ENCODE data around the gene ATP8B1.

Gene ATP8B1

GRCh38 chr18:57793302-57793986, 9.7 kb downstream of the ATP8B1 start:
- no peak overlapping the region for H3K4me3 ChIP-seq (ENCODE audit: low read depth, low read length)
- no peak for TF ChIP-seq CTCF (IDR thresholded peaks at IDR 0.05; ENCODE audit: insufficient read depth, low read depth, low read length, missing control alignments)
- DNase-seq (ENCODE audit: low read depth) = no peak

GRCh38 chr18:57792631-57793301, 10.3 kb downstream of the ATP8B1 start:
- DNase-seq (ENCODE audit: low read depth) = no peak
- TF ChIP-seq CTCF (IDR thresholded peaks at IDR 0.05; ENCODE audit: insufficient read depth, low read depth, low read length, missing control alignments) = no peak
- no peak overlapping the region for H3K4me3 ChIP-seq (ENCODE audit: low read depth, low read length)

- no peak for DNase-seq (ENCODE audit: low read depth)
- no peak overlapping the region for H3K4me3 ChIP-seq (ENCODE audit: low read depth, low read length)
- no peak for TF ChIP-seq CTCF (IDR thresholded peaks at IDR 0.05; ENCODE audit: insufficient read depth, low read depth, low read length, missing control alignments)
Measured at GRCh38 chr18:57791911-57792310, 11.2 kb downstream of the ATP8B1 start.

- no peak overlapping the region for H3K4me3 ChIP-seq (ENCODE audit: low read depth, low read length)
- DNase-seq (ENCODE audit: low read depth) = no peak
- TF ChIP-seq CTCF (IDR thresholded peaks at IDR 0.05; ENCODE audit: insufficient read depth, low read depth, low read length, missing control alignments) = no peak
Measured at GRCh38 chr18:57791192-57791591, 11.9 kb downstream of the ATP8B1 start.

- no peak overlapping the region for H3K4me3 ChIP-seq (ENCODE audit: low read depth, low read length)
- no peak for DNase-seq (ENCODE audit: low read depth)
Measured at GRCh38 chr18:57790316-57790715, 12.8 kb downstream of the ATP8B1 start.

GRCh38 chr18:57789759-57790158, 13.4 kb downstream of the ATP8B1 start:
- TF ChIP-seq CTCF (IDR thresholded peaks at IDR 0.05; ENCODE audit: insufficient read depth, low read depth, low read length, missing control alignments) = no peak
- no peak for DNase-seq (ENCODE audit: low read depth)
- H3K4me3 ChIP-seq (ENCODE audit: low read depth, low read length) = no peak overlapping the region

More at GRCh38 chr18:57790316-57790715, 12.8 kb downstream of the ATP8B1 start:
- TF ChIP-seq CTCF (IDR thresholded peaks at IDR 0.05; ENCODE audit: insufficient read depth, low read depth, low read length, missing control alignments) = no peak
